ENCODE data around the gene TPM4.

TPM4 gene

GRCh38 chr19:16144216-16144581 is 67.9 kb downstream of the TPM4 start:
- TF ChIP-seq MAX (IDR thresholded peaks at IDR 0.05): no peak
- TF ChIP-seq TAF1 (IDR thresholded peaks at IDR 0.05; ENCODE audit: low read depth): no peak
- no peak for TF ChIP-seq TCF12 (IDR thresholded peaks at IDR 0.05; ENCODE audit: low read depth)
- TF ChIP-seq RAD21 (IDR thresholded peaks at IDR 0.05; ENCODE audit: low read depth): no peak
- TF ChIP-seq CEBPB (IDR thresholded peaks at IDR 0.05): no peak
- TF ChIP-seq YY1 (IDR thresholded peaks at IDR 0.05; ENCODE audit: low read depth): no peak
- no peak for TF ChIP-seq ZBTB7A (IDR thresholded peaks at IDR 0.05; ENCODE audit: low read depth)
- no peak for TF ChIP-seq FOXM1 (IDR thresholded peaks at IDR 0.05; ENCODE audit: borderline replicate concordance, low read depth)

GRCh38 chr19:16146112-16146511 is 69.8 kb downstream of the TPM4 start:
- no peak for TF ChIP-seq TEAD4 (IDR thresholded peaks at IDR 0.05)
- no peak for TF ChIP-seq CREB1 (IDR thresholded peaks at IDR 0.05; ENCODE audit: low read depth)
- TF ChIP-seq REST (IDR thresholded peaks at IDR 0.05; ENCODE audit: low read depth): no peak
- no peak for TF ChIP-seq NFIC (IDR thresholded peaks at IDR 0.05)
- no peak for TF ChIP-seq RAD21 (IDR thresholded peaks at IDR 0.05; ENCODE audit: low read depth)
- no peak for TF ChIP-seq TCF12 (IDR thresholded peaks at IDR 0.05; ENCODE audit: low read depth)
- no peak for TF ChIP-seq USF1 (IDR thresholded peaks at IDR 0.05)
- TF ChIP-seq FOXM1 (IDR thresholded peaks at IDR 0.05; ENCODE audit: borderline replicate concordance, low read depth): no peak
- TF ChIP-seq EGR1 (IDR thresholded peaks at IDR 0.05): no peak
- TF ChIP-seq ZBTB7A (IDR thresholded peaks at IDR 0.05; ENCODE audit: low read depth): no peak
- no peak for TF ChIP-seq YY1 (IDR thresholded peaks at IDR 0.05; ENCODE audit: low read depth)
- TF ChIP-seq MAX (IDR thresholded peaks at IDR 0.05): no peak
- no peak for TF ChIP-seq CEBPB (IDR thresholded peaks at IDR 0.05)
- no peak for TF ChIP-seq EP300 (IDR thresholded peaks at IDR 0.05; ENCODE audit: borderline replicate concordance)
- no peak for TF ChIP-seq TAF1 (IDR thresholded peaks at IDR 0.05; ENCODE audit: low read depth)

GRCh38 chr19:16148443-16149229 is 72.3 kb downstream of the TPM4 start:
- TF ChIP-seq EGR1 (IDR thresholded peaks at IDR 0.05) (no peak), CREB1 (IDR thresholded peaks at IDR 0.05; ENCODE audit: low read depth) (no peak), MAX (IDR thresholded peaks at IDR 0.05) (no peak), REST (IDR thresholded peaks at IDR 0.05; ENCODE audit: low read depth) (no peak), TAF1 (IDR thresholded peaks at IDR 0.05; ENCODE audit: low read depth) (no peak), EP300 (IDR thresholded peaks at IDR 0.05; ENCODE audit: borderline replicate concordance) (no peak), FOXM1 (IDR thresholded peaks at IDR 0.05; ENCODE audit: borderline replicate concordance, low read depth) (no peak), ZBTB7A (IDR thresholded peaks at IDR 0.05; ENCODE audit: low read depth) (no peak), TCF12 (IDR thresholded peaks at IDR 0.05; ENCODE audit: low read depth) (no peak)
